ENCODE measurements around the gene DHX9. TPM values are rescaled to one million over a fixed set of nuclear protein-coding genes. Genes with fewer than 3 reads are reported as not detected.

DHX9 gene
- total and polyA plus RNA-seq, 9 of the 15 experiments (the other 6 are each of a cell fraction or from before 2014, with no cell fraction given): 100 to 409 (median 294) TPM

GRCh38 chr1:182869241-182869666 is 30.1 kb downstream of the DHX9 start (continued):
- TF ChIP-seq SAP30 (IDR thresholded peaks at IDR 0.05; ENCODE audit: borderline replicate concordance, insufficient read depth, low read depth, low read length, poor library complexity, severe bottlenecking): no peak
- TF ChIP-seq BACH1 (tag; IDR thresholded peaks at IDR 0.05): no peak
- no peak for TF ChIP-seq SAFB (IDR thresholded peaks at IDR 0.05; ENCODE audit: borderline replicate concordance, low read depth, low read length)
- no peak for TF ChIP-seq SMAD3 (CRISPR knock-in tag; conservative IDR thresholded peaks at IDR 0.05)
- TF ChIP-seq EHMT2 (IDR thresholded peaks at IDR 0.05): no peak
- TF ChIP-seq E2F5 (CRISPR knock-in tag; IDR thresholded peaks at IDR 0.05): 0 out of 2 replicates have a peak, but pooled peaks have one; percentile 33
- no peak for TF ChIP-seq TFAP4 (CRISPR knock-in tag; IDR thresholded peaks at IDR 0.05; ENCODE audit: borderline replicate concordance)
- TF ChIP-seq CEBPG (CRISPR knock-in tag; IDR thresholded peaks at IDR 0.05): no peak
- TF ChIP-seq CEBPG (tag; conservative IDR thresholded peaks at IDR 0.05 in 1 of 2, IDR thresholded peaks at IDR 0.05 in 1 of 2): no peak
- TF ChIP-seq ARNT (IDR thresholded peaks at IDR 0.05): peak in 1 of 2 experiments; percentile 93; a peak in 2 of 4 replicates
- no peak for TF ChIP-seq ZNF586 (CRISPR knock-in tag; conservative IDR thresholded peaks at IDR 0.05)
- no peak for TF ChIP-seq OTX1 (CRISPR knock-in tag; IDR thresholded peaks at IDR 0.05)
- no peak for TF ChIP-seq PTBP1 (IDR thresholded peaks at IDR 0.05; ENCODE audit: low read depth, low read length)
- no peak for TF ChIP-seq ELK3 (CRISPR knock-in tag; IDR thresholded peaks at IDR 0.05)
- TF ChIP-seq ZNF764 (CRISPR knock-in tag; IDR thresholded peaks at IDR 0.05; ENCODE audit: low read depth): no peak
- TF ChIP-seq MYNN (IDR thresholded peaks at IDR 0.05): no peak
- TF ChIP-seq MYNN (CRISPR knock-in tag; IDR thresholded peaks at IDR 0.05): no peak
- TF ChIP-seq ZNF212 (CRISPR knock-in tag; IDR thresholded peaks at IDR 0.05): no peak
- TF ChIP-seq CUX1 (CRISPR knock-in tag; IDR thresholded peaks at IDR 0.05): no peak
- no peak for TF ChIP-seq ELF1 (tag; IDR thresholded peaks at IDR 0.05)
- TF ChIP-seq ZNF324 (CRISPR knock-in tag; IDR thresholded peaks at IDR 0.05): no peak
- no peak for TF ChIP-seq HOXB6 (CRISPR knock-in tag; IDR thresholded peaks at IDR 0.05; ENCODE audit: borderline replicate concordance)
- TF ChIP-seq TAF15 (IDR thresholded peaks at IDR 0.05; ENCODE audit: low read depth, low read length): no peak

All from K562 (cell line).